Activated T-helper 17 cell treated with anti-CD3 and anti-CD28 coated beads, Interleukin-2, amount 50 U/mL, for 72 hours (primary cell): Measurements from ENCODE around the gene C15orf40. TPM values are rescaled to one million over a fixed set of nuclear protein-coding genes. Genes with fewer than 3 reads are reported as not detected.
"Not testable (repeated sequence)": the region's sequence is repeated elsewhere in the genome, so short reads cannot be mapped to it uniquely, and the experiment has no call there.

Experiments
- ATAC-seq: fragments of 150-1000 bp; cut with Tn5 transposase; replicated peaks from 2 replicates; pipeline ENCODE4 v1.10.0; 2021; ENCODE audit warnings: mild to moderate bottlenecking, moderate library complexity
- H3K27ac Mint-ChIP-seq: one replicate; pipeline ENCODE4 v1.8.0; 2022; ENCODE audit warnings: mixed read lengths
- H3K27me3 Mint-ChIP-seq: one replicate; pipeline ENCODE4 v1.8.0; 2022; ENCODE audit warnings: mixed read lengths
- H3K36me3 Mint-ChIP-seq: one replicate; pipeline ENCODE4 v1.8.0; 2022; ENCODE audit warnings: low read depth, mild to moderate bottlenecking, mixed read lengths
- H3K4me1 Mint-ChIP-seq: one replicate; pipeline ENCODE4 v1.8.0; 2022; ENCODE audit warnings: mixed read lengths
- H3K4me3 Mint-ChIP-seq: one replicate; pipeline ENCODE4 v1.8.0; 2022; ENCODE audit warnings: mild to moderate bottlenecking, mixed read lengths
- H3K9me3 Mint-ChIP-seq: one replicate; pipeline ENCODE4 v1.8.0; 2022; ENCODE audit warnings: mixed read lengths
- total RNA-seq, 2 donors: library from RNA; stranded (reverse); gene quantifications; one replicate each; pipeline ENCODE4 v1.2.3, GENCODE V29; 2022

Gene C15orf40
- total RNA-seq, 2 donors from 2014 or later = 13.5 to 18.0 TPM

- H3K4me1 Mint-ChIP-seq = no peaks in the 10 kb centered on the region
- H3K36me3 Mint-ChIP-seq = no peaks in the 10 kb centered on the region
- no peak overlapping the region for H3K4me3 Mint-ChIP-seq
- peak; percentile 43 for ATAC-seq
- H3K27me3 Mint-ChIP-seq = peaks cover 10% of the 10 kb centered on the region
- no peaks in the 10 kb centered on the region for H3K9me3 Mint-ChIP-seq
- H3K27ac Mint-ChIP-seq = no peak overlapping the region
These were observed 59.8 kb downstream of the C15orf40 start for GRCh38 chr15:82951472-82952157.

GRCh38 chr15:82950746-82951370, 60.6 kb downstream of the C15orf40 start:
- peak; percentile 73 for ATAC-seq
- Mint-ChIP-seq H3K4me3 (no peak overlapping the region), H3K27ac (no peak overlapping the region), H3K4me1 (no peaks in the 10 kb centered on the region), H3K27me3 (peaks cover 14% of the 10 kb centered on the region), H3K36me3 (no peaks in the 10 kb centered on the region), H3K9me3 (no peaks in the 10 kb centered on the region)

GRCh38 chr15:82950295-82950694, 61.1 kb downstream of the C15orf40 start:
- Mint-ChIP-seq H3K4me3 (no peak overlapping the region), H3K27ac (no peak overlapping the region), H3K27me3 (peaks cover 14% of the 10 kb centered on the region), H3K9me3 (no peaks in the 10 kb centered on the region), H3K4me1 (no peaks in the 10 kb centered on the region), H3K36me3 (no peaks in the 10 kb centered on the region)
- ATAC-seq = peak; percentile 54

- H3K27me3 Mint-ChIP-seq = peaks cover 21% of the 10 kb centered on the region
- no peaks in the 10 kb centered on the region for H3K4me1 Mint-ChIP-seq
- no peak overlapping the region for H3K4me3 Mint-ChIP-seq
- ATAC-seq = no peak
- no peaks in the 10 kb centered on the region for H3K9me3 Mint-ChIP-seq
- H3K27ac Mint-ChIP-seq = no peak overlapping the region
- H3K36me3 Mint-ChIP-seq = no peaks in the 10 kb centered on the region
These were observed 65.2 kb downstream of the C15orf40 start for GRCh38 chr15:82946155-82946701.

- Mint-ChIP-seq H3K36me3 (no peaks in the 10 kb centered on the region), H3K27me3 (peaks cover 21% of the 10 kb centered on the region)
These were observed 66.1 kb downstream of the C15orf40 start for GRCh38 chr15:82945326-82945725.

GRCh38 chr15:82944821-82945220, 66.6 kb downstream of the C15orf40 start:
- Mint-ChIP-seq H3K4me1 (no peaks in the 10 kb centered on the region), H3K4me3 (no peak overlapping the region), H3K27ac (no peak overlapping the region), H3K9me3 (no peaks in the 10 kb centered on the region), H3K27me3 (peaks cover 21% of the 10 kb centered on the region), H3K36me3 (no peaks in the 10 kb centered on the region)
- no peak for ATAC-seq

More at GRCh38 chr15:82945326-82945725, 66.1 kb downstream of the C15orf40 start:
- Mint-ChIP-seq H3K27ac (no peak overlapping the region), H3K4me3 (no peak overlapping the region), H3K4me1 (no peaks in the 10 kb centered on the region), H3K9me3 (no peaks in the 10 kb centered on the region)
- ATAC-seq = no peak

GRCh38 chr15:82944056-82944455, 67.4 kb downstream of the C15orf40 start:
- ATAC-seq = no peak
- Mint-ChIP-seq H3K4me1 (no peaks in the 10 kb centered on the region), H3K27me3 (peaks cover 23% of the 10 kb centered on the region), H3K27ac (no peak overlapping the region), H3K4me3 (no peak overlapping the region), H3K36me3 (no peaks in the 10 kb centered on the region), H3K9me3 (no peaks in the 10 kb centered on the region)

- no peaks in the 10 kb centered on the region for H3K36me3 Mint-ChIP-seq
- H3K27ac Mint-ChIP-seq = no peak overlapping the region
- H3K4me3 Mint-ChIP-seq = no peak overlapping the region
- H3K4me1 Mint-ChIP-seq = no peaks in the 10 kb centered on the region
- H3K9me3 Mint-ChIP-seq = no peaks in the 10 kb centered on the region
- no peak for ATAC-seq
- H3K27me3 Mint-ChIP-seq = peaks cover 30% of the 10 kb centered on the region
These were observed 68.3 kb downstream of the C15orf40 start for GRCh38 chr15:82943176-82943575.

GRCh38 chr15:82942691-82943090, 68.7 kb downstream of the C15orf40 start:
- H3K27me3 Mint-ChIP-seq = peaks cover 29% of the 10 kb centered on the region
- no peak overlapping the region for H3K27ac Mint-ChIP-seq
- H3K9me3 Mint-ChIP-seq = no peaks in the 10 kb centered on the region
- no peaks in the 10 kb centered on the region for H3K4me1 Mint-ChIP-seq
- H3K36me3 Mint-ChIP-seq = no peaks in the 10 kb centered on the region
- H3K4me3 Mint-ChIP-seq = no peak overlapping the region
- ATAC-seq = no peak

- not testable (repeated sequence) for ATAC-seq, H3K4me1 Mint-ChIP-seq, H3K9me3 Mint-ChIP-seq, H3K27ac Mint-ChIP-seq, H3K4me3 Mint-ChIP-seq, H3K36me3 Mint-ChIP-seq
- H3K27me3 Mint-ChIP-seq = peaks cover 31% of the 10 kb centered on the region
These were observed 71.8 kb downstream of the C15orf40 start for GRCh38 chr15:82939678-82940077.

Other genes starting within 250 kb of the C15orf40 start
- gene FSD2, start 205.6 kb downstream of the C15orf40 start, total RNA-seq = not detected
- 1 to 10 TPM; 3.9 to 4.3 TPM for gene WHAMM, start 202.0 kb downstream of the C15orf40 start, total RNA-seq
- gene HOMER2, start 58.9 kb downstream of the C15orf40 start, total RNA-seq = 1 to 10 TPM; 6.2 to 8.7 TPM
- 10 to 100 TPM; 19.2 to 25.4 TPM for gene RAMAC, start 25.4 kb downstream of the C15orf40 start, total RNA-seq
- 10 to 100 TPM; 46.1 to 63.8 TPM for gene BTBD1, start 55.6 kb upstream of the C15orf40 start, total RNA-seq
- under 1 TPM; 0.54 to 0.61 TPM for gene TM6SF1, start 96.0 kb upstream of the C15orf40 start, total RNA-seq
- 10 to 100 TPM; 11.1 to 44.7 TPM for gene HDGFL3, start 196.2 kb upstream of the C15orf40 start, total RNA-seq